ENCODE data around the gene SLC12A7. TPM values are rescaled to one million over a fixed set of nuclear protein-coding genes. Genes with fewer than 3 reads are reported as not detected.
"Not testable (repeated sequence)": the region's sequence is repeated elsewhere in the genome, so short reads cannot be mapped to it uniquely, and the experiment has no call there.

The SLC12A7 gene
- total and polyA plus RNA-seq, 11 donors = 66.3 to 159 (median 128) TPM

- Histone ChIP-seq H3K27me3 (no peaks in the 10 kb centered on the region), H3K4me1 (peaks cover 43 to 93% (median 84%) of the 10 kb centered on the region in 12 donors), H3K36me3 (peaks cover 0 to 9% (median 0%) of the 10 kb centered on the region in 9 donors), H3K27ac (peak overlapping the region in 11 of 12 donors; percentile 85 to 99 (median 96)), H3K9me3 (no peaks in the 10 kb centered on the region), H3K4me3 (peak overlapping the region in 8 of 12 donors; percentile 8 to 47 (median 36))
- peak; percentile 14 to 56 (median 26) for ATAC-seq
- 5 to 12% (median 8%) methylated on average over 19 to 23 of the region's 23 CpGs for WGBS, 4 donors
- intact Hi-C loops (cut with DNase I) = loop anchor here in 1 of 10 donors (5.0 kb wide), 1 partner anchor 35 kb away; no protein-coding TSS in a partner anchor
- DNase-seq = peak in 3 of 5 donors; percentile 75 to 81 (median 76)
- TF ChIP-seq, protein P1, sequence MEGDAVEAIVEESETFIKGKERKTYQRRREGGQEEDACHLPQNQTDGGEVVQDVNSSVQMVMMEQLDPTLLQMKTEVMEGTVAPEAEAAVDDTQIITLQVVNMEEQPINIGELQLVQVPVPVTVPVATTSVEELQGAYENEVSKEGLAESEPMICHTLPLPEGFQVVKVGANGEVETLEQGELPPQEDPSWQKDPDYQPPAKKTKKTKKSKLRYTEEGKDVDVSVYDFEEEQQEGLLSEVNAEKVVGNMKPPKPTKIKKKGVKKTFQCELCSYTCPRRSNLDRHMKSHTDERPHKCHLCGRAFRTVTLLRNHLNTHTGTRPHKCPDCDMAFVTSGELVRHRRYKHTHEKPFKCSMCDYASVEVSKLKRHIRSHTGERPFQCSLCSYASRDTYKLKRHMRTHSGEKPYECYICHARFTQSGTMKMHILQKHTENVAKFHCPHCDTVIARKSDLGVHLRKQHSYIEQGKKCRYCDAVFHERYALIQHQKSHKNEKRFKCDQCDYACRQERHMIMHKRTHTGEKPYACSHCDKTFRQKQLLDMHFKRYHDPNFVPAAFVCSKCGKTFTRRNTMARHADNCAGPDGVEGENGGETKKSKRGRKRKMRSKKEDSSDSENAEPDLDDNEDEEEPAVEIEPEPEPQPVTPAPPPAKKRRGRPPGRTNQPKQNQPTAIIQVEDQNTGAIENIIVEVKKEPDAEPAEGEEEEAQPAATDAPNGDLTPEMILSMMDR (IDR thresholded peaks at IDR 0.05) = no peak
- TF ChIP-seq POLR2A (IDR thresholded peaks at IDR 0.05) = no peak
Observed at GRCh38 chr5:1101961-1102713, 9.7 kb downstream of the SLC12A7 start.

- DNase-seq (no peak), ATAC-seq (no peak)
- Histone ChIP-seq H3K9me3 (no peaks in the 10 kb centered on the region), H3K4me1 (peaks cover 41 to 89% (median 73%) of the 10 kb centered on the region in 12 donors), H3K36me3 (peaks cover 0 to 14% (median 3%) of the 10 kb centered on the region in 9 donors), H3K4me3 (no peak overlapping the region), H3K27me3 (no peaks in the 10 kb centered on the region), H3K27ac (peak overlapping the region in 11 of 12 donors; percentile 3 to 99 (median 89))
- WGBS, 4 donors = 68 to 73% (median 72%) methylated on average over 26 to 33 of the region's 33 CpGs
- TF ChIP-seq POLR2A (IDR thresholded peaks at IDR 0.05) = no peak
- intact Hi-C loops (cut with DNase I) = loop anchor here in 1 of 10 donors (5.0 kb wide), 1 partner anchor 36 kb away; no protein-coding TSS in a partner anchor
Observed at GRCh38 chr5:1100664-1101574, 10.9 kb downstream of the SLC12A7 start.

DNA sequence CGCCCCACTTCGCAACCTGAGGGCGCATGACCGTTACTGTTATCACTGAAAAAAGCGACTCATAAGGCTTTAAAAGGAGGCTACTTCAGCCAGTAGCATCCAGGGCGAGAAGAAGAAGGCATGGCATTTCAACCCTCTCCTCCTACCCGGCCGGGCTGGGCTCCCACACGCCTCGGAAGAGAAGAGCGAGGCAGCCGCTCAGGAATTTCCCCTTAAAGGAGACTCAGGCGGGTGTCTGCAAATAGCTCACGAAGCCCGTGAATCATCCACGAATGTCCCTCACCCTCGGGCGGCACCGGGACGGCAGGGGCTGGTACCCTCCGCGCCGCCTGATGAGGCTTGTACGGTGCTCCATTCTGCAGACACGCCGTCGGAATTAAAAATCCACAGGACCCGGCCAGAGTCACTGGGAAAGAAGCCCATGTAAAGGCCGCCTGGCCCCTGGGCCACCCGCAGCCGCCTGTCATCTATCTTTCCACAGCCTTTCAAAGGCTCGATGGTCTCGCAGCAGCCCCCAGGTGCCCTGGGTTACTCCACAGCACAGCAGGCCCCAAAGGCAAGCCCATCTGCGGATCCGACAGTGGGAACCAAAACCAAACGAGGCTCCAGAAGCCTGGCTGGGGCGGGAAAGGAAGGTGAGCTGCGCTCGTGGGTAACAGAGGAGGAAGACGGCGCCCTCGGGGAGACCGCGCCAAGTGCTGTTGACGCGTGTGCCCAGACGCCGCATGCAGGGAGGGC is 11.8 kb downstream of the SLC12A7 start:
- Histone ChIP-seq H3K27me3 (no peaks in the 10 kb centered on the region), H3K4me1 (peaks cover 33 to 86% (median 66%) of the 10 kb centered on the region in 12 donors), H3K27ac (peak overlapping the region in 11 of 12 donors; percentile 3 to 98 (median 68)), H3K36me3 (peaks cover 0 to 22% (median 7%) of the 10 kb centered on the region in 9 donors), H3K4me3 (peak overlapping the region in 1 of 12 donors; percentile 33), H3K9me3 (no peaks in the 10 kb centered on the region)
- DNase-seq = no peak
- TF ChIP-seq, protein P1 (IDR thresholded peaks at IDR 0.05) = no peak
- TF ChIP-seq POLR2A (IDR thresholded peaks at IDR 0.05) = no peak
- intact Hi-C loops (cut with DNase I) = loop anchor here in 1 of 10 donors (5.0 kb wide), 1 partner anchor 37 kb away; no protein-coding TSS in a partner anchor
- 61 to 71% (median 68%) methylated on average over 48 of the region's 48 CpGs for WGBS, 4 donors
- no peak for ATAC-seq

- Histone ChIP-seq H3K9me3 (no peaks in the 10 kb centered on the region), H3K4me1 (peaks cover 24 to 79% (median 57%) of the 10 kb centered on the region in 12 donors), H3K4me3 (no peak overlapping the region), H3K27ac (peak overlapping the region in 9 of 12 donors; percentile 1 to 98 (median 85)), H3K27me3 (no peaks in the 10 kb centered on the region), H3K36me3 (peaks cover 0 to 28% (median 8%) of the 10 kb centered on the region in 9 donors)
- intact Hi-C loops (cut with DNase I) = no loop called here
- 55 to 70% (median 65%) methylated on average over 24 to 28 of the region's 28 CpGs for WGBS, 4 donors
- DNase-seq (no peak), ATAC-seq (peak in 2 of 4 donors; percentile 6 to 14)
- TF ChIP-seq, protein P1 (IDR thresholded peaks at IDR 0.05) = no peak
- TF ChIP-seq POLR2A (IDR thresholded peaks at IDR 0.05) = no peak
Observed at GRCh38 chr5:1098986-1099597, 12.8 kb downstream of the SLC12A7 start.

- H3K9me3 ChIP-seq; H3K4me3 ChIP-seq; ATAC-seq; H3K27me3 ChIP-seq; intact Hi-C loops (cut with DNase I); DNase-seq: not testable (repeated sequence)
- 58 to 71% (median 61%) methylated on average over 6 to 7 of the region's 7 CpGs for WGBS, 4 donors
- Histone ChIP-seq H3K36me3 (peaks cover 0 to 39% (median 19%) of the 10 kb centered on the region in 9 donors), H3K27ac (peak overlapping the region in 1 of 12 donors; percentile 34), H3K4me1 (peaks cover 17 to 76% (median 48%) of the 10 kb centered on the region in 12 donors)
Observed at GRCh38 chr5:1097988-1098385, 13.9 kb downstream of the SLC12A7 start.

Data from heart left ventricle (tissue), 16 donors.